Small intestine (tissue), 7 donors: ENCODE data around the gene KHNYN. TPM values are rescaled to one million over a fixed set of nuclear protein-coding genes. Genes with fewer than 3 reads are reported as not detected.
A peak's percentile ranks its signal among the peaks of the same experiment; 100 is the strongest.
"Not testable (repeated sequence)": the region's sequence is repeated elsewhere in the genome, so short reads cannot be mapped to it uniquely, and the experiment has no call there.

Experiments used
- DNase-seq, 2 donors: peaks; one replicate each; pipeline versions ENCODE4 v3.0.0 to v3.0.0-alpha.2; 2013
- FAIRE-seq: peaks from 2 replicates; lab custom pipeline; 2012; peaks lifted over from hg19 to GRCh38; lab: Jason Lieb, UNC
- H3K27ac ChIP-seq, 3 donors: one replicate each; pipeline ENCODE4 v1.5.1; 2013; ENCODE audit warnings: low read length in 2 of 3, mild to moderate bottlenecking in 2 of 3, control low read depth in 1 of 3, inconsistent platforms in 1 of 3, low read depth in 1 of 3, moderate library complexity in 1 of 3
- H3K27me3 ChIP-seq, 3 donors: one replicate each; pipeline ENCODE4 v1.6.1; 2013; ENCODE audit warnings: low read length in 3 of 3, inconsistent platforms in 1 of 3; ENCODE audit not compliant: control insufficient read depth in 3 of 3, insufficient read depth in 3 of 3
- H3K36me3 ChIP-seq, 3 donors: one replicate each; pipeline ENCODE4 v1.6.1; 2013; ENCODE audit warnings: low read length in 3 of 3, inconsistent platforms in 1 of 3, low read depth in 1 of 3, mild to moderate bottlenecking in 1 of 3, moderate library complexity in 1 of 3; ENCODE audit not compliant: control insufficient read depth in 3 of 3, insufficient read depth in 2 of 3
- H3K4me1 ChIP-seq, 3 donors: one replicate each; pipeline ENCODE4 v1.6.1; 2013; ENCODE audit warnings: low read length in 2 of 3, inconsistent platforms in 1 of 3, low read depth in 1 of 3, mild to moderate bottlenecking in 1 of 3, moderate library complexity in 1 of 3; ENCODE audit not compliant: control insufficient read depth in 3 of 3, insufficient read depth in 2 of 3
- H3K4me3 ChIP-seq, 3 donors: one replicate each; pipeline ENCODE4 v1.5.1; 2013; ENCODE audit warnings: low read length in 3 of 3, control low read depth in 1 of 3, inconsistent platforms in 1 of 3, low read depth in 1 of 3, mild to moderate bottlenecking in 1 of 3, moderate library complexity in 1 of 3
- H3K9me3 ChIP-seq, 2 donors: one replicate each; pipeline ENCODE4 v1.6.1; 2013; ENCODE audit warnings: low read depth in 1 of 2, low read length in 1 of 2; ENCODE audit not compliant: control insufficient read depth in 2 of 2, insufficient read depth in 1 of 2
- WGBS, 3 donors: extraction: QIAGEN DNeasy Blood & Tissue Kit; methylation state at CpG; one replicate each; pipeline ENCODE4 v1.1.7; 2013; 5-methylcytosine and 5-hydroxymethylcytosine counted together
- polyA plus RNA-seq, 4 donors: library from polyadenylated mRNA; stranded (reverse) in 3 of 4; unstranded in 1 of 4; fragments of 200-250 nt in 3 of 4; fragments of 120-200 nt in 1 of 4; gene quantifications; one replicate each; pipeline versions ENCODE4 v1.2.1 to v1.2.3, GENCODE V29; 2013
- donor health status: healthy with polysubstance abuse.
- donor health status: control.
- donor health status: control.
- donor health status: Bipolar disorder and iron deficiency.
- donor health status: healthy.

KHNYN gene
- polyA plus RNA-seq, 4 donors = 21.3 to 75.6 (median 36.4) TPM

GRCh38 chr14:24461336-24461735 is 31.6 kb downstream of the KHNYN start:
- FAIRE-seq = no peak
- Histone ChIP-seq H3K4me3 (no peak overlapping the region), H3K27ac (no peak overlapping the region), H3K27me3 (no peaks in the 10 kb centered on the region), H3K36me3 (peaks cover 0 to 2% (median 0%) of the 10 kb centered on the region in 3 donors), H3K4me1 (no peaks in the 10 kb centered on the region), H3K9me3 (peaks cover 0 to 5% of the 10 kb centered on the region in 2 donors)
- DNase-seq = no peak

GRCh38 chr14:24463017-24463883 is 33.5 kb downstream of the KHNYN start:
- H3K27ac ChIP-seq = no peak overlapping the region
- peak in 1 of 2 donors; percentile 9 for DNase-seq
- no peaks in the 10 kb centered on the region for H3K9me3 ChIP-seq
- no peak overlapping the region for H3K4me3 ChIP-seq
- no peaks in the 10 kb centered on the region for H3K4me1 ChIP-seq
- no peaks in the 10 kb centered on the region for H3K27me3 ChIP-seq
- WGBS, 3 donors = 29 to 75% (median 53%) methylated on average over 3 to 5 of the region's 5 CpGs
- no peak for FAIRE-seq
- no peaks in the 10 kb centered on the region for H3K36me3 ChIP-seq

- FAIRE-seq (no peak), DNase-seq (no peak)
- Histone ChIP-seq H3K27ac (no peak overlapping the region), H3K9me3 (no peaks in the 10 kb centered on the region), H3K36me3 (no peaks in the 10 kb centered on the region), H3K4me3 (no peak overlapping the region), H3K4me1 (no peaks in the 10 kb centered on the region), H3K27me3 (no peaks in the 10 kb centered on the region)
- 65 to 78% (median 69%) methylated on average over 4 of the region's 4 CpGs for WGBS, 3 donors
These were observed 34.4 kb downstream of the KHNYN start for GRCh38 chr14:24463884-24464785.

GRCh38 chr14:24465368-24465767 is 35.6 kb downstream of the KHNYN start:
- Histone ChIP-seq H3K4me1 (no peaks in the 10 kb centered on the region), H3K27me3 (no peaks in the 10 kb centered on the region), H3K27ac (no peak overlapping the region), H3K36me3 (no peaks in the 10 kb centered on the region), H3K4me3 (no peak overlapping the region), H3K9me3 (no peaks in the 10 kb centered on the region)
- FAIRE-seq (no peak), DNase-seq (no peak)
- 90 to 95% (median 95%) methylated on average over 3 of the region's 3 CpGs for WGBS, 3 donors

- H3K4me1 ChIP-seq = no peaks in the 10 kb centered on the region
- H3K9me3 ChIP-seq = no peaks in the 10 kb centered on the region
- DNase-seq = no peak
- no peak overlapping the region for H3K27ac ChIP-seq
- FAIRE-seq = no peak
- no peaks in the 10 kb centered on the region for H3K36me3 ChIP-seq
- no peaks in the 10 kb centered on the region for H3K27me3 ChIP-seq
- H3K4me3 ChIP-seq = no peak overlapping the region
- 88 to 95% (median 90%) methylated on average over 3 of the region's 3 CpGs for WGBS, 3 donors
These were observed 36.1 kb downstream of the KHNYN start for GRCh38 chr14:24465805-24466204.

GRCh38 chr14:24470450-24470849 is 40.7 kb downstream of the KHNYN start:
- FAIRE-seq, H3K4me1 ChIP-seq, H3K27ac ChIP-seq, DNase-seq, H3K4me3 ChIP-seq, H3K36me3 ChIP-seq, H3K9me3 ChIP-seq, H3K27me3 ChIP-seq: not testable (repeated sequence)
- 83 to 92% (median 90%) methylated on average over 2 of the region's 2 CpGs for WGBS, 3 donors

- H3K9me3 ChIP-seq = no peaks in the 10 kb centered on the region
- DNase-seq (no peak), FAIRE-seq (no peak)
- H3K36me3 ChIP-seq = no peaks in the 10 kb centered on the region
- H3K27ac ChIP-seq = no peak overlapping the region
- 73 to 88% (median 78%) methylated on average over 9 to 12 of the region's 12 CpGs for WGBS, 3 donors
- H3K4me3 ChIP-seq = no peak overlapping the region
- H3K4me1 ChIP-seq = no peaks in the 10 kb centered on the region
- H3K27me3 ChIP-seq = no peaks in the 10 kb centered on the region
These were observed 43.5 kb downstream of the KHNYN start for GRCh38 chr14:24473211-24473610.

- no peak for DNase-seq
- no peaks in the 10 kb centered on the region for H3K9me3 ChIP-seq
- FAIRE-seq = no peak
- no peaks in the 10 kb centered on the region for H3K36me3 ChIP-seq
- H3K4me1 ChIP-seq = no peaks in the 10 kb centered on the region
- WGBS, 3 donors = 75 to 90% (median 76%) methylated on average over 4 of the region's 4 CpGs
- no peak overlapping the region for H3K27ac ChIP-seq
- no peak overlapping the region for H3K4me3 ChIP-seq
- no peaks in the 10 kb centered on the region for H3K27me3 ChIP-seq
These were observed 45.5 kb downstream of the KHNYN start for GRCh38 chr14:24475261-24475660.
